ENCODE data around the gene ZBP1.
A peak's percentile ranks its signal among the peaks of the same experiment; 100 is the strongest.

The ZBP1 gene

DNA sequence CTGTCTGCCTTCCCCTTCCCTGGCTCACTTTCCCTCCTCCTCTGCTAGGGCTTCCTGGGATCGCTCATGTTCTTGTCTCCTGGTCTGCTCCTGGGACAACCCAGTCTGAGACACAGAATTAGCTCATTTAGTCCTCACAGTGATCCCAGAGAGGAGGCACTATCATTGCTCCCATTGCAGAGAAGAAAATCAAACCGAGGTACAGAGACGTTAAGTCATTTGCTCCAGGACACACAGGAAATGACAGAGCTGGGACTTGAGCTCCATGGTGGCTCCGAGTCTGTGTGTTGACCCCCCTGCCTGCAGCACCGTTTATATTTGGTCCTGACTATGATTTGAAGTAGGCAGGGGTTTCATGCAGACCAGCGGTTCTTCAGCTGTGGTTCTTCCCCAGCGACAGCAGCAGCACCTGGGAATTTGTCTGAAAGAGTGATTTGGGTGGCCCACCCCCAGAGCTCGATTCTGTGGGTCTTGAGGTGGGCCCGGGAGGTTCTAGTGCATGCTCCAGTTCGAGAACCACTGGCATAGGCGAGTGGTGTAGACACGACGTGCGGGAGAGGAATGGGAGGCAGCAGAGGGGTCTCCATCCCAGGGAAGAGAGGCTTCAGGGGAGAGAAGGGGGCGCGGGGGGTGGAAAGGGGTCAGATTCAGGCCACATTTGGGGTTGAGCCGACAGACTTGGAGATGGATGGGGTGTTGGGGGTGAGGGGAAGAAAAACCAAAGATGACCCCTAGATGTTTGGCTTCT is 34.6 kb downstream of the ZBP1 start:
- DNase-seq (ENCODE audit: low spot score): no peak

DNA sequence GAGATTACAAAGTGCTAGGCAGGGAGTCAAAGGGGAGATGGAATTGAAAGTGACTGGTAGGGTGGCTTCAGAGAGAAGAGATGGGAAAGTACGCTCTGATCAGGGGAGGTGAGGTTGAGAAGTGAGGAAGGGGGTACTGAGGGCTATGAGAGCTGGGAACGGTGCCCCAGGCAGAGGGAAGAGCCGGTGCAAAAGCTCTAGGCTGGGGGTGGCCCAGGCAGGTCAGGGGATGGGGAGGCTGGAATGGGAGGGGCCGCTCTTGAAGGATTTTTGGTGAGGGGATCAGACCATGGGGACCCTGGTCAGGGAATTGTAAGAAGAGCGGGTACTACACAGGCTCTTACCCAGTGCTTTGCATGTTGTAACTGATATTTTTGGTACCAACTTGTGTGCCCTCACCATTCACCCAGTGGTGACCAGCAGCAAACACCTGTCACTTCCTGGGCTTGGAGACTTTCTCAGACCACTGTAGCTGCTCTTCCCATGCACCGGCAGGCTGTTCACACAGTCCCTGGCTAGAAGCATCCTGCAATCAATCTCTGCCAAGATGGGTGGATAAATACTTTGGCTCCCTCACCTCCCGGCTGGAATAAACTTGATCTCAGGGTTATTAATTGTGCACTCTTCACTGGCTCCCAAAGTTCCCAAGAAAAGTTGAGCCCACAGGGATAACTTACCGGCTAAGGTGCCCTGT is 35.3 kb downstream of the ZBP1 start:
- no peak for DNase-seq (ENCODE audit: low spot score)

DNA sequence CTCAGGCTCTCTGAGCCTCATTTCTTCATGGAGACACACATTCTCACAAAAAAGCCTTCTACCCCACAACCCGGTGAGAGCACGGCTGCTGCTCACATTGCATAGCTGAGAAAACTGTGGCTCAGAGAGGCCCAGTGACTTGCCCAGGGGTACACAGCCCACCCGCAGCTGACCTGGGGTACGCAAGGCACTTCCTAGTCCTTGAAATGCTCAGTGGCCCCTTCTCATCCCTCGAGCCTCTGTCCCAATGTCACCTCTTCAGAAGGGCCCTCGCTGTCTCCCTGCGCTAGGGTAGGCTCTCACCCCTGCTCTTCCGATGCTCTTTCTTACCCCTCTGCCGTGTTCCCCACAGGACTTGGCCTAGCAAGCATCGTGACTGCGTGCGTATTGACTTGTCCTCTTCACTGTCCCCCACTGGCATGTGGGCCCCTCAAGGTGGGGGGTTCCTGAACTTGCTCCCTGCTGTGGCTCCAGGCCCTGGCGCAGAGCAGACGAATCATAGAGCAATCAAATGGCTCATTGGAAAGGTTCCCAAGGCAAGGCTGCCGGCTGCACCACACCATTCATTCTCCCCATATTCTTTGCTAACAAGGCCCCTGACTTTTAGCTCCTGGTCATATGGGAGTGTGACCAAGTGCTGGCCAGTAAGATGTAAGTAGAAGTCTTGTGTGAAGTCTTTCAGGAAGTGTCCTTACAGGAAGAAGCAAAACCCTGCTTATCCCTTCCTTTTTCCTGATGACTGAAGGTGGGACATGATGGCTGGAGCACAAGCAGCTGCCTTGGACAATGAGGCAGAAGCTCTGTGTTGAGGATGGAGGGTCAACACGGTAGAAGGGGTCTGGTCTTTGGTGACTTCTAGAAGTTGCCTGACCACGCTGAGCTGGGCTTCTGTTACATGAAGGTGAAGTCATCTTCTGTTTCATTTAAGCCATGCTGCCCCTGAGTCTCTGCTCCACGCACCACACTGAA is 36.7 kb downstream of the ZBP1 start:
- no peak for DNase-seq (ENCODE audit: low spot score)

DNA sequence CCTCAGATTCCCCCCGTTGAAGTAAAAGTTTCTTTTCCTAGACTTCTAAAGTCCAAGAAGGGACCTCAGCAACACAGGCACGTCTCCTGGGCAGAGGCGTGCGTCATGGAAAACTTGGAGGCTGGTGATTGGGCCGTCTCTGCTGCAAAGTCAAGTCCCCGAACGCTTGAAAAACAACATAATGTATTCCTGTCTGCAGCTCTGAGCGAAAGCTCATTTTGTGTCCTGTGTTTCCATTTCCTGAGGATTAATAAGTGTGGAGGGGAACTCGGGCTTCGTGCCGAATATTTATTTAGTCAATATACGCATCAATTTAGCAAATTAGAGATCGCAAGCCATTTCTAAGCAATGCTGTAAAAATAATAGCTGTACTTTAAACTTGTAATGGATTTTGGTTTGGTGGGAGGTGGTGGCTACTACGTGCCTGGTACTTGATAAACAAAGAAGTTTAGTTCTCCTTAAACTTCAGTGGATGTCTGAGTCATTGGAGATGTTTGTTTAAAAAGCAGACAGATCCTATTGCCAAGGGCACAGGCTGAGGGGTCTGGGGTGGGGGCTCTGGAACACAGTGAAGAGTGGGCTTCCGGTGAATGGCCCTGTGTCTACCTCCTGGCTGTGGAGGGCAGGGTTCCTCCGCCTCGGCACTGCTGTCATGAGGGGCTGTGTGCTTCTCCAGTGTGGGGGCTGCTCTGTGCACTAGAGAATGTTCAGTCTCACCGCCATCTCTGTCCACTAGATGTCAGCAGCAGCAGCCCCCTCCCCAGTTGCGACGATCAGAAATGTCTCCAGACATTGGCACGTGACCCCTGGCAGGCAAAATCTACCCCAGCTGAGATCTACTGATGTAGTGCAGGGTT is 37.6 kb downstream of the ZBP1 start:
- DNase-seq (ENCODE audit: low spot score): peak; percentile 40

DNA sequence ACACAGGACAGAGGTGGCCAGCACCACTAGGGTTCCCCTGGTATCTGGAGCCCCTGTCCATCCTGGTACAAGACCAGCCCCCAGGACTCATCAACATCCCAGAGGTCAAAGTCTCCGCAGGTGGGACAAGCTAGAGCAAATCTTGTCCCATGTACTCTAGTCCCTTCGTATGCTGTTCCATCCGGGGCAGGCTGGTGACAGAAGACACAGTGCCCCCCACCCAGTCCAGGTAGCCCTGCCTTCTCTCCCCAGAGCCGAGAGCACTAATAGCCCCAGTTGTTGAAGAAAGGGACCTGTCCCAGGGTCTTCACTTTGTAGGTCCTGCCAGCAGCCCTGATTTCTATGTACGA is 38.2 kb downstream of the ZBP1 start:
- no peak for DNase-seq (ENCODE audit: low spot score)

DNA sequence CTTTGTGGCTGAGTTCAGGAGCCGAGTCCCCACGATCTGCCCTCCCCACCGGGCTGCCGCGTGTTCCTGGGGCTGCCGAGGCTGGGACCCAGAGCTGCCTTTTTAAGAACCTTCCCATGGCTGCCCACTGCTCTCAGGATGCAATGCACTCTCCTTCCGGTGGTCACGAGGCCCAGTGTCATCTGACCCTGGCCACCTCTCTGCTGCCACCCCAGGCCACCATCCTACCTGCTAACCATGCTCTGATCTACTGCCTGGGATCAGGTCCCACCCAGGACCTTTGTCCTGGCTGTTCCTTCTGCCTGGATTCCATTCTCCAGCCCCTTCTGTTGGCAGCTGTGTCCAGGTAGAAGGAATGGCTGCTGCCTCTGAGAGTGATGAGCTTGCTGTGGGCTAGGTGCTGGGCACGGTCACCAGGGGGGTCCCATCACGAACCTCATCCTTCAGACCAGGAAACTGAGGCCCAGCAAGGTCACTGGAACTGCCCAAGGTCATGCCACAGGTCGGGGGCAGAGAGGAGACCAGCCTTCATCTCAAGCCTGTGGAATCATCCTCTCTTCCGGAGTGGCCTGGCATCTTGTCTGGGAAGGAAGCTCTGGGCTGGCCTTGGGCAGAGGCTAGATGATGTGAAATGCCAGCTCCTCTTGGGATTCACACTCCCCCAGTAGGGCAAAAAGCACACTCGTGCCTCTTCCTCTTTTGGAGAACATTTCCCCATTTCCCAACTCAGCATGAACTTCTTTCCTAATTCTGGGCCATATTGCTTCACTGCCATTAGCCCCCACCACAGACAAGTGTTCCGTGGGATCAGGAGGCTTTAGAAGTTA is 38.8 kb downstream of the ZBP1 start:
- no peak for DNase-seq (ENCODE audit: low spot score)

DNA sequence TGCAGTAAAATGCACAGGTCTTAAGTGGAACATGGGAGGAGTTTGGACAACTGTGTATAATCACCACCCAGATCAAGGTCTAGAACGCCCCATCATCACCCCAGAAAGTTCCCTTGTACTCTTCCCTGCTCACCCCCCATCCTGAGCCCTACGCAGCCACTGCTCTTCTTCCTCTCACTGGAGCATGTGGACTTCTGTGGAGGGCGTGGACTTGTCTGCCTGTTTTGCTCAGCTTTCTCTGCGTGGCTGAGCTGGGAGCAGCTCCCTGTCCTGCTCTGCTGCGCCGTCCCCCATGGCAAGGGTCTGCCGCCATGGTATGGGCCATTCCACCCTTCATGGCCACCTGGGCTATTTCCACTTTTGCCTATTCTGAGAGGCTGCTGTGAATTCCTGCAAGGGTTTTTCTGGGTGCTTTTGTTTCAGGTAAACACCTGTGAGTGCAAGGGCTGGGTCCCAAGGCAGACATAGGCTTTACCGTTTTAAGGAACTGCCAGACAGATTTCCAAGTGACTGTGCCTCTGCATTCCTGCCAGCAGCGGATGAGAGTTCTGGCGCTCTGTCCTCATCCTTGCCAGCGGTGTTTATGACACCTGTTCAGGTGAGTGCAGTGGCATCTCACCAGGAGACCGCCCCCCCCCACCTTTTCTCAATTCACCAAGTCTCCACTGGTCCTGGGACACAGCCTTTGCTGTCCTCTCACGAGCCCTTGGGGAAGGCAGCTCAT is 39.6 kb downstream of the ZBP1 start:
- no peak for DNase-seq (ENCODE audit: low spot score)

DNA sequence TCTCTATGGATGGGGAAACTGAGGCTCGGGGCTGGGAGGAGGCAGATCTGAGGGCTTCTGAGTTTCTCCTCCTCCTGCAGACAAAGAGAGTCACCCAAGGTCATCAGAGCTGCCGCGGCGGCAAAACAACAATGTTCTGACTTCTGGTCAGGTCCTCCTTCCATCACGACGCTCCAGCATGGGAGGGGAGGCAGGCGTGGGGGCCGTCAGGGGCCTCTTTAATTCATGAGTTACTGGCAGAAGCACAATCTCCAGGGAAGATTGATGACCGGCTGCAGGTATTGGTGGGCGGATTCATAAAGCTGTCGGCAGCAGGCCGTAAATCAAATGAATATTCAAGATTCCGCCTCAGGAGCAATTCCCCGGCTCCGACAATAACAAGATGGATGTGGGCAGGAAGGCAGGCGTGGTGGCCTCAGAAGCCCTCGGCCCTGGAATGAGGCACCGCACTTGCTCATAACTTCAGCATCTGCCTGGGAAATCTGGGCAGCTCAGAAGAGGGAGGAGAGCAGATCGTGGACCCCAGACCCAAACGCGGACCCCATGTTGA is 40.3 kb downstream of the ZBP1 start:
- no peak for DNase-seq (ENCODE audit: low spot score)

DNA sequence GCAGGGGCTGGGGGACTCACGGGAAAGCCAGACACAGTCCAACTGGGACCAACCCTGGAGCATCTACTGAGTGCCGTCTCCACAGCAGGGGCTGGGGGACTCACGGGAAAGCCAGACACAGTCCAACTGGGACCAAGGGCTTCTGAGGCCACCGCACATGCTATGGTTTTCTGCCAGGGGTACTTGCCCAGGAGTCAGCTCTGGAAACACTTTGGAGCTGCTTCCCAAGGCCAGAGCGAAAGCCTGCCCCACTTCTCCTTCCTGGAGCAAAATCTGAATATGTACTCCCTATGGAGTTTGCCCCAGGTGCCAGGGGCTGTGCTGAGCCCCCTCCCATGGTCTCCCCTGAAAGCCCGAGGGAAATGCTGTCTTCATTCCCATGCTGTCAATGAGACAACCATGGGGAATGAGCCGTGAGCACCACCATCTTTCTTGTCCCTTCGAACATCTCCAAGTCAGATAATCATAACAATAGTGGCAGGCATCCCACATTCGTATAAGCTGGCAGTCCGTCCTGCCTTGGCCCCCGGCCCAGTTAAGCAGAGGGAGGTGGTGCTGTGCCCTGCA is 40.8 kb downstream of the ZBP1 start:
- DNase-seq (ENCODE audit: low spot score): no peak

DNA sequence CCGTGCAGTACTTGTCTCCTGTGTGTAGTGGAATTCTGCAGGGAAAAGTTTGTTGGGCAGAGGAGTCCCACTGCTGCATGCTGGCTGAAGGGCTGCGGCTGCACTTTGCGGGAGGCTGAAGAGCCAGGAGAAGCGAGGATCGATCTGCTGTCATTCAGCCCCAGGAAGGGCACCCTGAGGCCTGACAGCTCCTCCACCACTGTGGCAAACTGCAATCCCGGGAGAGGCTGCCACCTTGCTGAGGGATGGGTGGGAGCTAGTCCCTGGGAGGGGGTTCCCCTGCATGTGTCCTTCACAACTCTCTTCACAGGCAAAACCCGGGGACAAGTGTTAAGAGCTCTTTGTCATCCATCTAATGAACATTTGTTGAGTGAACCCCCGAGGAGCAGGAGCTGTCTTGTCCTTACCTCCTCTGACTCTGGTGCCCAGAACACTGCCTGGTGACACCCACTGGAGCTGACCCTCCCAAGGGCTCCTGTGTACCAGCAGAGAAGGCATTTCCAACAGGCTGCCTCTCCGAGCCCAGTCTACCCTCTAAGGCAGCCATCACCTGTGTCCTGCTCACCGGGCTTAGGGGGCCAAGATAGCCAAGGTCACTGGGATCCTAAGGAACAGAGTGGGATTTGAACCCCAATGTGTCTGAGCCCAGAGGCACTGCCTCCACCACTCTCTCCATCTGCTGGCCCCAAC is 41.6 kb downstream of the ZBP1 start:
- no peak for DNase-seq (ENCODE audit: low spot score)

DNA sequence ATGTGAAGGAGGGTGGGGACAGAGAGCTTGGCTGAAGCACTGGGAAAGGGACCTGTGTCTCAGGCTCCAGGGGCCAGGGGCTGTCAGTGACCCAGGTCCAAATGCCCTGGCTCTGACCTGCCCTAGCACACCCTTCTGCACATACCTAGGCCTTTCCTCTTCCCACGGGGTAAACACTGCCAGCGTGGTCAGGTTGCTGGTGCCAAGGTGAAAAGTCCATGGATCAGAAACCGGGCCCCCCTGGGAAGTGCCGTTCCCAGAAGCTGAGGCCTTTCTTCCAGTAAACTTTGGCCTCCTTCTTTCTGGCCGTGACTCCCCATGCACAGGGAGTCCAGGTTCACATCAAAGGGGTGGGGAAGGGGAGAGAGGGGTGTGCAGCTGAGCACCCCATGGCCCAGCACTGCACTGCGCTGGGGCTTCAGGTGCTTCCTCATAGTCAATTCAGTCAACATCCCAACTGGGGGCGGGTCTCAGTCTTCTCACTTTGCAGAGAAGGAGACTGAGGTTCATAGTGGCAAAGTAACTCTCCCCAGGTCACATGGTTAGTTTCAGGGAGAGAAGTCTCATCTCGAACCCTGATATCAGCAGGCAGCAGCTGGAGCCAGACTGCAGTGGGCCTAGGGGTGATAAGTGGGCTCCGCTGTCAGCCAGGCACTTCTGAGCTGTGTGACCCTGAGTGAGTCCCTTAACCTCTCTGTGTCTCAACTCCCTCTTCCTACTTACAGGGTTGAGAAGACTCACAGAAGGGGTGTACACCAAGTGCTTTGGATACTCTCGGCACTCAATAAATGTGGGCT is 42.3 kb downstream of the ZBP1 start:
- no peak for DNase-seq (ENCODE audit: low spot score)

DNA sequence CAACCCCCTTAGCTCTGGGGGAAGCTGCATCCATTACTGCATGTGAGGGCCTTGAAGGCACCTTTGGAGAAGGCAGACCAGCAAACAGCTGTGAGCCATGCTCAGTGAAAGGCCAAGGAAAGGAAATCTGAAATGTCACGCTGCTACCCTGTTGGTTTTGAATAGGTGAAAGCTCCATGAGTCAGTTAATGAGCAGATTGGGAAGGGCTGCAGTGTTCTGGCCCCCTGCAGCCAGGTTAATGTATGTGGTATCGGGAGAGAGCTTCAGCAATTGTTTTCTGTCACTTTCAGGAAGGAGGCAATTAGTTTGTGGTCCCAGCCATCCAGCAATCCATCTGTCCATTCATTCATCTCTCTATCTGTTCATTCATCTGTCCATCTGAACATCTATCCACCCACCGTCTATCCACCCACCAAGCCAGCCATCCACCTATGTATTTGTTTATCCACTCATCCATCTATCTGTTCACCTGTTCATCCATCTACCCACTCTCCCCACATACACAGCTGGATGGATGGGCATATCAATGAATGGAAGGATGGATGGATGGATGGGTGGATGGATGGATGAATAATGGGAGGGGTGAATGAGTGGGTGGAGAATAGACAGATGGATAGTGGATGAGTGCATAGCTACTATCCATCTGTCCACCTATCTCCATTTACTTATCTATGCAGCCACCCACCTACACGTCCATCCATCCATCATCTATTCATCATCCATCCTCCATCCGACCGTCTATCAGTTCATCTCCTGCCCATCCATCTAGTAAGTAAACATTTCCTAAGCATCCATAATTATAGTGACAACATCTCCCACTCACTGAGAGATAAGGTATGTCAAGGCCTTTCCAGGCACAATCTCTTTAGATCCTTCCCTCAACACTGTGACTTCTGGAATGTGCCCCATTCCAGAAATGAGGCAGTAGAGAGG is 43.3 kb downstream of the ZBP1 start:
- DNase-seq (ENCODE audit: low spot score): no peak

DNA sequence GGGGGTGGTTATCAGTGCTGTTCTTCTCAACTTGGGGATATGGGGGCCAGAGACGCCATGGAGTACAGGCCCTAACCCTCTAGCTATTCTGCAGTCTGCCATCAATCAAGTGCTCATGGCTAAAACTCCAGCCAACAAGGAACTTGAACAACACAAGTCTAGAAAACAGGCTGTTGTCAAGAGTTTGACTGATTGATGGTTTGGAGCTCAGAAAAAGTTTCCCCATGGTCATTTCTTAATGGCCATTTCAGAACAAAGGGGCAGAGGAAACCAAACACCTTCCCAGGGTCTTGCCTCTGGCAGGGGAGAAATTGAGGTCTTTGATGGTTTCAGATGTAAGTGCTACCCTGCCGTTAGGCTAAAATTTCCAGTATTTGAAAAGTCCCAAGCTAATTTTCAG is 44.2 kb downstream of the ZBP1 start:
- no peak for DNase-seq (ENCODE audit: low spot score)

DNA sequence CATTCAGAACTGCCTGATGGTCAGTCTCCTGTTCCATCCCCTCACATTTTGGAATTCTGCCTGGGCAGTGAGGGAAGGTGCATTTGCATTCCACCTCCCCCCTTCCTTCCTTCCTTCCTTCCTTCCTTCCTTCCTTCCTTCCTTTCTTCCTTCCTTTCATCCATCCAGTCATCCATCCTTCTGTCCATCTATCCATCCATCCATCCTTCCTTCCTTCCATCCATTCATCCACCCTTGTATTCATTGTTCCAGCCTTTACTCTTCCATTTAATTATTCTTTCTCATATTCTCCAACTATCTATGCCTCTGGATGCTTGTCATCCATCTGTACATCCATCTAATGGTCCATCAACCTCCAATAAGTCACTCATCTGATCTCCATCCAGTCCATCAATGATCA is 45.3 kb downstream of the ZBP1 start:
- DNase-seq (ENCODE audit: low spot score): no peak

DNA sequence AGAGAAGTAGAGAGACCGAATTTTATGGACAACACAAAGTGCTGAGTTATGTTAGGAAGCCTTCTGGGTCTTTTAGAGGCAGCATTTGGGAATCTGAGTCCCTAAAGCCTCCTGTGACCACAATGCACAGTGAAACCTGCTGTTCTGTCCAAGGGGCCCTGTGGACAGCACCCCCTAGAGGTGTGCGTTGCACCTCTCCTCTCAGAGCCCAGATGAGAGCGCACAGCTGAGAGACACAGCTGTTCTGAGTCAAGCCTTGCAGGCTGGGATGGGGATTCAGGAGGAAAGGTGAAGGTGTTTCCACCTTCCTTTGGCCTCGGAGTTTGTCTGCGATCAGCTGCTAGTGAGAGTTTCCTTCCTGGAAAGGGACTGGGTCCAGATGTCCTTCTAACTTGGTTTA is 46.3 kb downstream of the ZBP1 start:
- no peak for DNase-seq (ENCODE audit: low spot score)

DNA sequence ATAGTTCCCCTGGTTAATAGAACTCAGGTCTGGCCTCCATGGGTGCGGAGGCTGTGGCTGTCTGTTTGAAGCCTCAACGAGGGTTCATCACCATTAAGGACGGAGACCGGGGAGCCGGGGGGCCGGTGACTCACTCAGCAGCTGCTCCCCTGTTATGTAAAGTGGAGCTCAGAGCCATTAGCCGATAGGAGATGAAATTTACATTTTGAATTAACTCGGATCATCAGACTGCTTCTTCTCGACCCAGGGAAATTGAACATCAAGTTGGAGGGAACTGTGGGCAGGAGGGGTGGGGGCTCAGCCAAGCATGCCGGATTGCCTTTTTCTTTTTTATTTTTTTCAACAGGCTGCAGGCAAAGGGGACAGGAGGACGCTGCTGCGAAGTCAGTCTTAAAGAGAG is 47.0 kb downstream of the ZBP1 start:
- DNase-seq (ENCODE audit: low spot score): no peak

Data from Ammon's horn (tissue), 1 donor.